SKM-1 treated with dmso at 0.1 percent for 144 hours (cell line): ENCODE data around the gene PSAPL1.

Experiments used
- DNase-seq: peaks from one replicate; lab custom pipeline; 2025; ENCODE audit not compliant: unreplicated experiment; lab: John Stamatoyannopoulos, UW

PSAPL1 gene

DNA sequence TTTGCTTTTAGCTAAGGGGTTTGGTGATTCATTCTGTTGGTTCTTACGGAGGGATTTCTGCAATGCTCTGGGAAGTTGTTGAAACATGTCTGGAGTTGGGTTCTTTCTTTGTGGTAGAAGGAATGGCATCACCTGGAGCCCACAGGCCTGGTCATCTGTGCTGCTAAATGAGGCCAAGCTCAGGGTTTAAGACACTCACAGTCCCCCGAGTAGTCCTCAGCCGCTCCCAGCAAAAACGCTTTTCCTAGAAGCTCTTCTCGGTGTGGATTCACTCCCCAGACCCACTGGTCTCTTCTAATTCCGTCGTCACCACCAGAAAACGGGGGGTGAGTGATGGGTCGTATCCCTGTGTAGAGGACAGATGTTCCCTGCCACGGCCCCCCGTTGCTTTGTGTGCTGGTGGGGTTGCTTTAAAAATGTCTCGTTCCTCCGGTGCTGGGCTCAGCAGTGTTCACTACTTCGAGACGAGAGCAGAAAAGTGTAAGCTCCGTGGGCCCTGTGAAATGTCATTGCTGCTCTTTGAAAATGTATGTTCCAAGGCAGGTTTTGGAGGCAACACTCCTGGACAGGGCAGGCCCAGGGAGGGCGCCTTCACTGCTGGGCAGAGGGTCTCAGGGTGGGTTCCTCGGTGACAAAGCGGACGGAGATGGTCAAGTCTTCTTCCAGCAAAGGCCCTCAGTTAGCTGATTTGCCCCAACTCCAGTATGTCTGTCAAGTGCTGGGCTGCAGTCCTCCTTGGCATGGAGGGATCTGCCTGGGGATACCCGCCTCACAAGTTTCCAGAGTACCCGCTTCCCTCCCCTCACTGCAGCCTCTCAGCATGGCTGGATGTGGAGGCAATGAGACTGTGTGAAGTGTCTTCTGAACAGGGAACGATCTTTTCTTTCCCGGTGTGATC, 37.3 kb downstream of the PSAPL1 start:
- DNase-seq: no peak

GRCh38 chr4:7396186-7396910, 38.4 kb downstream of the PSAPL1 start:
- DNase-seq: no peak

GRCh38 chr4:7395645-7396044, 39.1 kb downstream of the PSAPL1 start:
- DNase-seq: no peak

GRCh38 chr4:7394681-7395451, 39.9 kb downstream of the PSAPL1 start:
- DNase-seq: no peak

DNA sequence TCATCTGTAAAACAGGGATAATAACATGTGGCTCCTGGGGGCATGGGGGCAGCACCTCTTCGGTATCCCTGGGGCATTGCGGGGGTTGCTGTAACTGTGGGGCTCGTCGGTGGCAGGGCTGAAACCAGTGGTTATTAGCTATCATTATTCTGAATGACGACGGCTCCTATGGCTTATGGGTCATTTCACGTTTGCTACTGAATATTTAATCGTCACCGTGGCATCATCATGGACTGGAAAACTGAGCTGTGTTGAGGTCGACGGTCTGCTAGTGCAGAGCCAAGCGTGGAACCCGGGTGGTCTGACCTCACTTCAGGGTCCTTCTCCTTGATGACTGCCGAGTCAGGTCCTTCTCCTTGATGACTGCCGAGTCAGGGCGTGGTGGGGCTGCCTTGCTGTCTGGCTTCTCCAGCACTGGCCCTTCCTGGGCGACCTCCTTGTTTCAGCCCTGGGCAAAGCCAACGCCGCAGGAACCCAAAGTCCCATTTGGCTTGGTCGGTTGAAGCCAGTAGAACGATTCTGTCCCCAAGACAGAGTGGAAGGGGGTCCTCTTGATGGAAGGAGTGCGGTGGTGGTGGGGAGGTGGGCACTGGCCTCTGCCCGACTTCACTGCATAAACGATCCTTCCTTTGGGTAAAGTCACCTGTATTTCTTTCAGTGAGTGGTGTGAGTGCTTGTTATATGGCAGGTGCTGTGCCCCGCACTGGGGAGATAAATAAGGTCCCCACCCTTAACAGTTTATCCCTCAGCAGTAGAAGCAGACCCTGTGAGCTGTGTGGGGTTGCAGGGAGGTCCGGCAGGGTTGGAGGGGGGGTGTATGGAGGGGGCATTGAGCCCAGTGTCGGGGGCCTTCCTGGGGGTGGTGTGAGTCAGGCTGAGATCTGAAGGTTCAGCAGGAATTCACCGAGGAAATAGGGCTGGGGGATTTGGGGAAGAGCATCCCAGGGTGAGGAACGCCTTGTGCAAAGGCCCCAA, 40.8 kb downstream of the PSAPL1 start:
- DNase-seq: no peak

DNA sequence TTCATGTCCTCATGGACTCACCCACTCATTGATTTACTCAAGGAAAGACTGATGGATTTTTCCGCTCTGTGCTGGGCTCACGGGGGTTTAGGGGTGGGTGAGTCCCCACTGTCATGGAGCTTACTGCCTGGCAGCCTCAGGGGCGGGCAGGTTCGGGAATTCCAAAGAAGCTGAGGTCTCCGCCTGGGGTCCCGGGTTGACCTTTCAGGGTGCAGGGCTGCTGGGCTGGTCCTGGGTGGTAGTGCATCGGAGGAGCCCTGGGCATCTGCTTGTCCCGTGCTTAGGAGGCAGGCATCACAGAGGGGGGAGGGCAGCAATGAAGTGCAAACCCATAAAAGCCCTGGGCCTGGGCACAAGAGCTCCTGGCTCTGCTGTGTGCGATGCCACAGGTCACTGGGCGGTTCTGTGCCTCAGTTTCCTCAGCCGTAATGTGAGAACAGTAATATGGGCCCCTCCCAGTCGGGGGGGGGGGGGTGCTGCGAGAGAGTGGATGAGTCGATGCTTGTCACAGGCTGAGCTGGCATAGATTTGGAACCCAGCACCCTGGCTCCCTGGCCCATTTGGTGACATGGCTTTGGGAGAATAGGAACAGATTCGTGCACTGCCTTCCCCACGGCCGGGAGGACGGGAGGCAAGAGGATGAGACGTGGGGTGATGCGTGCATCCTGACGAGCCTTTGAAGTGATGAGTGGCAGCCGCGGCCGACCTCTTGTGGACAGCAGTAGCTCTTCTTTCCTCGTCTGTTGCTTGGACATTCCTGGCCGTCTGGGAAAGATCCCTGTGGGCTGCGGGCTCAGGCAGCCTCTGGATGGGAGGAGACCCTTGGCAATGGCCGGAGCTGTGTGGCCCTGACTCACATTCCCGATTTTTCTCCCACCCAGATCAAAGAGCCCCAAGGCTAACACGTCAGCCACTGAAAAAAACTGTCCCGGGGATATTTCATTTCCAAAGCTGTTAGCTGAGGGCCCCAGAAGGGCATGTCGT, 42.0 kb downstream of the PSAPL1 start:
- DNase-seq: no peak

- DNase-seq: no peak
These were observed 42.9 kb downstream of the PSAPL1 start for GRCh38 chr4:7391637-7392437.

- no peak for DNase-seq
These were observed 43.7 kb downstream of the PSAPL1 start for GRCh38 chr4:7390906-7391636.

DNA sequence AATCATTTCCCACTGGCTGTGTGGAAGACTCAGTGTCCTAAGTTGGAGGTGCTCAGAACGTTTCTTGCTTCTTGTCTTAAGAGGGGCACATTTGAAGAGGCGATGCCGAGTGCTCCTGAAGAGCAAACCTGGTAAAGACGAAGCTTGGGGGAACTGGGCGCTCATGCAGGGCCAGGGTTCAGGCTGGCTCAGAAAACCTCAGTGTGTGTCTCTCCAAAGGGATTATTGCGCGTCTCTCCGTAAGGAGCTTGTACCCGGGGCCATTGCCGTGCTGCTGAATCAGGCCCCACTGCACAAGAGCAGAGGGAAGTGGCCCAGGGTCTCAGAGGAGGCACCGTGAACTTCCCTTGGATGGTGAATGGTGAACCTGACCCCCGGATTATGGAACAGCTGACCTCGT, 44.4 kb downstream of the PSAPL1 start:
- no peak for DNase-seq

- DNase-seq: no peak
These were observed 45.0 kb downstream of the PSAPL1 start for GRCh38 chr4:7389719-7390118.

DNA sequence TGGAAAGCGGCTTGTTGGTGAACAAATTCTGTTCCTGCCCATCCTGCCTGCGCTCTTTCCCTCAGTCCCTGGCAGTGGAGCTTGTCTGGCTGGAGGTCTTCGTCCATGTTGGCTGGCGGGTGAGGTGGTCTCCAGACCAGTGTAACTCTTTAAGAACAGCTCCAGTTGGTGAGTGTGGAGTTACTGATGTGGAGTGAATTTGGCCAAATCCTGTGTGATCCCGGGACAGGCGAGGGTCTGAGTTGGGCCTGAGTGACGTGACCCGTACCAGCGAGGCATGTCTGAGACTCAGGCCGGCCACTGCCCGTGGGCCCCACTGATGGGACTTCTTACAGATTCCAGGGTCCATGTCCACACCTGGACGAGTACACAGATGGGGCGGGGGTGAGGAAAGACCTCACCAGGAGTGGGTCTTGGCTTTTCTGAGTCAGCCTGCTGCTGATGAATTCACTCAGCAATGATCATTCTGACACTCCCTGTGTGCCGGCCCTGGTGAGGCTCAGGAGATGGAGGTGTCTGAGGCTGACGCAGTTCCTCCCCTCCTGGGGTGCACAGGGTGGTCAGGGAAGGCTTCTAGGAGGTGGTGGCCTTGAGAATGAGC, 45.5 kb downstream of the PSAPL1 start:
- DNase-seq: no peak

- DNase-seq: no peak
These were observed 46.1 kb downstream of the PSAPL1 start for GRCh38 chr4:7388627-7389026.

- no peak for DNase-seq
These were observed 46.8 kb downstream of the PSAPL1 start for GRCh38 chr4:7387925-7388324.

DNA sequence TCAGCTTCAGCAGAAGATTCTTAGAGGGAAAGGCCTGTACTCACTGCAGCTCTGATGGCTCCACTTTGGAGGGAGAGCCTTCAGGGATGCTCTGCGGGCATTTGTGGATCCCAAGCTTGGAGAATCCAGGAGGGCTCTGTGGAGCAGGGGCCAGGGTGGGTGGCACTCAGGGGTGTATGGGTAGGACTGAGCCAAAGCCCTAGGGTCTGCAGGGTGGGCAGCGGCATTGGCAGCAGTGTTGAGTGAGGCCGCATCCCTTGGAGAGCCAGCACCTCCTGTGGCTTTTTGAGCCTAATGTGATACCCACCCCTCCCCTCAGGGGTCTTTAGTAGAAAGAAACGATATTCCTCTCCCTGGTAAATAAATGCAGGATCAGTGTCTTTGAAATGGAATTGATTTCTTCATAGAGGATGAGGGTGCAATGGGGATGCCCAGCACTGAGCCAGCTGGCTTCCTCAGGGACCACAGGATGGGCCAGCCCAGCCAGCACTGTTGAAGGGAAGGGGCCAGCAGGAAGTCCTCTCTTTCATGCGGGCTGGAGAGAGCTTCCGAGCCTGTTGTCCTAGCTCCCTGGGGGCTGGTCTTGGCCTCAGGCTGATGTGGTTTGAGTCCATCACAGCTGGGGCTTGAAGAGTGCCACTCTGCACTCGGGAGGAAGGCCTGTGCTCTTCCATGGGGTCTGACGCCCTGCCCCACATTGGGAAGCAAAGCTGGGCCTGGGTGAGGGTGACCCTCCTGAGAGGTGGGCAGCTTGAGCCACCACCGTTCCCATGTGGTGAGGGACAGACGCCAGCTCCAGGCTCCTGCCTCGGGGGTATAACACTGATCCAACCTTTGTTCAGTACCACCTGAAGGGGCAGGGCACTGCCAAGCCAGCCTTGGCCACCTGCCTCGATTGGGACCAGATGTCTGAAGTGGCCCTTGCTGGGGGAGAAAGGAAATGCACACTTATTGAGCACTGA, 49.5 kb downstream of the PSAPL1 start:
- DNase-seq: no peak

GRCh38 chr4:7384003-7384928, 50.5 kb downstream of the PSAPL1 start:
- no peak for DNase-seq
